GM10847 (cell line): Measurements from ENCODE around the gene MXD4.

Source experiments
- POLR2A ChIP-seq: IDR thresholded peaks from 2 replicates; pipeline ENCODE4 v1.6.1; 2011; ENCODE audit not compliant: insufficient read length; ENCODE audit errors: extremely low read depth

Gene MXD4

GRCh38 chr4:2253160-2254084, 8.5 kb downstream of the MXD4 start:
- TF ChIP-seq POLR2A: no peak

DNA sequence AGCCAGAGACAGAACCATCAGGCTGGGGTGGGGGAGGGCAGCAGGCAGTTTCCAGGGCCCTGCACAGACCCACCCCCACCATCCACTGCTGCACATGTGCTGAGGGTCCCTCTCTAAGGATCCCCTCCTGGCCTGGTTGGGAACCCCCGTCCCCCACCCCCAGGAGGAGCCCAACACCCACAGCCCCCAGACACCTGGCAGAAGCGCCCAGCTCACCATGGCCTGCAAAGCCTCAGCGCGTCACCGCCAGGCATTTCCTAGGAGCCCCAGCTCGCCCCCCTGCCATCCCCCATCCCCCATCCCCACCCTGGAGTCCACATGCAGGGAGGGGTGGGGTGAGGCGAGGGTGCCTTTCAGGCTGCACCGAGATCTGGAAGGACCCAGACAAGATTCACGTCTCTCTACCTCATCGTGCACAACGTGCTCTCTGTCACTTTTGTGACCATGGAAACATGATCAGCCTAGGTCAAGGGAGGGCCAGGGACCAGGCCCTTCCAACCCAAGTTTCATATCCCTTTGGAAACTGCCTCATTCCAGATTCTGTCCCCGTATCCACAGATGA, 9.3 kb downstream of the MXD4 start:
- no peak for TF ChIP-seq POLR2A

GRCh38 chr4:2251795-2252529, 9.9 kb downstream of the MXD4 start:
- TF ChIP-seq POLR2A: no peak

DNA sequence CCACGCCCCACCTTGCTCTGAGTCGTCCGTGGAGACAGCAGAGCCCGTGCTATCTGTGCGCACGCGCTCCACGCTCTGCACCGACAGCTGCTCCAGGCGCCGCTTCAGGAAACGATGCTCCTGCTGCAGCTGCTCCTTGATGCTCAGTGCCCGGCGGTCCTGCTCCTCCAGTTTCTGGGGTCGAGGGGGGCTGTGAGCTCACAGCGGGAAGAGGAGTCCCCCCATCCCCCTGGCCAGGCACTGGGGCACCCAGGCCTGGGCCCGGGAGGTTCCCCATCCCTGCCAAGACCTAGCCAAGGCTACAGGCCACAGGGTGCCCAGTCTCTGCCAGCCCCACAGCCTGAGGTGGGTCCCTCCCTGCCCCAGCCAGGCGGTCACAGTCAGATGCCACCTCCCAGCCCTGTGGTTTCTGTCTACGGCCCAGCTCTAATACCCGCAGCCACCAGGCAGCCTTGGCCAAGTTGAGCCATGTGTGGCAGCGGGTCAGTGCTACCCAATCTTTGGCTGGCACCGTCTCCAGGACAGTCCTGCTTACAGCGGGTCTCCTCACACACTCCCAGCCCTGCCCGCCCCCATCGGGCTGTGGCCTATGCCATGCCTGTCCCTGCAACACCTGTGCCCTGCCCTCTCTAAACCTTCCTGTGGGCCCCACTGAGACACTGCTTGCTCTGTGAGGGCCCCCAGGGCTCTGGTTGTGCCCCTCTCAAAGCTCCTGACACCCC, 10.7 kb downstream of the MXD4 start:
- TF ChIP-seq POLR2A: no peak

DNA sequence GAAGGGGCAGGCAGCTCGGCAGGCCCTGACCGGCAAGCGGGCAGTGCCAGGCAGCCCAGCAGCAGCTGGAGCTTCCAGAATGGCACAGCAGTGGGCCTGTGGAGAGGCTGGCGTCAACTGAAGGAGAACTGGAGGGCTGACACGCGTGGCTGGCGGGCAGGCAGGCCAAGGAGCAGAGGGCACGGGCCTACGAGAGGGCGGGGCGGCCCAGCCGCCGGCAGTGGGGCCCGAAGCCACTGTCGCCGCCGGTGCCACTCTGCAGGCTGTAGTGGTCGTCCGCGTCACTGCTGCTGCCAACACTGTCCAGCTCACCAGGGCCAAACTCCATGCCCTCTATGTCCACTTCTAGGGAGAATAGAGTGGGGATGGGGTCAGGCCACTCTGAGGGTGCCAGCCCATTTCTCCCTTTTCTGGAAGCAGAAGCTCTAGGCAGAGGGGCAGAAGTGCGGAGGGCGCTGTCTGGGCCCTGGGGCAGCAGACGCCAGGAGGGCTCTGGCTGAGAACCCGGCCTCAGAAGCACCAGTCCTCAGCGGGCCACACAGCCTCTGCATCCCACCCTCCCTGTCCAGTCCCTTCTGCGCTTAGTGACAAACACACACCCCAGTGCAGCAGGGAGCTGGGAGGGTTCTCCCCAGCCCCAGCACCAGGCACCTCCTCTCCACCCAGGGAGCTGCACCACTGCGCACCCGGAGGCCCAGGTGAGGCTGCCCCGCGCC, 11.4 kb downstream of the MXD4 start:
- TF ChIP-seq POLR2A: no peak

DNA sequence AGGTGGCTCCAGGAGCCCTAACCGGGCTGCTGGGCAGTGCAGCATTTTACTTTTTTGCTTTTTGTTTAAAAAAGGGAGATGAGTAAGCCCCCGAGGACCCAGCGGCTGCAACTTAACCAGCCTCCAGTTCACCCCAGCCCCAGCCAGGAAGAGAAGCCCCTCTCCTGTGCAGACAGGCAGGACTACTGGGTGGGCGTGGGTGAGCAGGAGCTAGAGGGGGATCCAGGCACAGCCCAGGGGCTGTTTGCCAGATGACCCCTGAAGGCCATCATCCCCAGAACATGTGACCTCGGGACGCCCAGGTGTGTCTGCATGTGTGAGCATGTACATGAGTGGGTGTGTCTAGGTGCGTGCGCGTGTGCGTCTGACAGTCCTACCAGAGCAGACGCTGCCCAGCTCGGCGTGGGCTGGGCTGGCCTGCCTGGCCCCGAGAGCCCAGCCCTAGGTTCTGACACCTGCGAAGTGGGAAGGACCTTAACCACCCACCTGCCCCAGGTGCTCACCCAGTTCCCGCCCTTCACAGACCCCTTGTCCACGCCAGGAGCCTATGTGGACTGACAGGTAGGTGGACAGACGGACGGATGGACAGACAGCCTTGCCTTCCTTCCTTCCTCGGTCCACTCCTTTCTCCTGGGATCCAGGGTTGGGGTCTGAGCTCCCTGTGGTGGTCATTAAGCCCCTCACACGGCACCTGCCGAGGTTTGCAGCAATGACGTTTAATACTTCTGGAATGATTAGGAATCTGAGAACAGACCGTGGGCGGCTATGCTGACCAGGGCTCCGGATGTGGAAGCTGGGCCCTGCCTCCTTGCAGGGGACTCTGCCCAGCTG, 12.2 kb downstream of the MXD4 start:
- no peak for TF ChIP-seq POLR2A

DNA sequence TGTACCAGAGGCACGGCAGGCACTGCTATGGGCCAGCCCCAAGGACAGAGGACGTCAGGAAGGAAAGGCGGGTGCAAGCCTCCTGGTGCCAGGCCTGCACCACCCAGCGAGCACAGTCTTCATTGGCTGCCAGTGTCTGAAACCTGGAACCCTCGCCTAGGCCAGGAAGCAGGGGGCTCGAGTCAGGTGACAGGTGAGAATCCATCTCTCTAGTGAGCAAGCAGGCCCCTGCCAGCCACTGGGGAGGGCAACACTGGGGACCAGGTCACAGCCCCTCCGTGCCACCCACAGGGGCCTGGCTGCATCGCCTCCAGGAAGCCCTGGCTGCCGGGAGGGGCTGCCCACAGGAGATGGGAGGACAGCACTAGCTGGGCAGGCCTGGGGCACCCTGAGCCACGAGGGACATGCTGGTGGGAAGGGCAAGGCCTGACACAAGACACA, 13.1 kb downstream of the MXD4 start:
- TF ChIP-seq POLR2A: no peak

DNA sequence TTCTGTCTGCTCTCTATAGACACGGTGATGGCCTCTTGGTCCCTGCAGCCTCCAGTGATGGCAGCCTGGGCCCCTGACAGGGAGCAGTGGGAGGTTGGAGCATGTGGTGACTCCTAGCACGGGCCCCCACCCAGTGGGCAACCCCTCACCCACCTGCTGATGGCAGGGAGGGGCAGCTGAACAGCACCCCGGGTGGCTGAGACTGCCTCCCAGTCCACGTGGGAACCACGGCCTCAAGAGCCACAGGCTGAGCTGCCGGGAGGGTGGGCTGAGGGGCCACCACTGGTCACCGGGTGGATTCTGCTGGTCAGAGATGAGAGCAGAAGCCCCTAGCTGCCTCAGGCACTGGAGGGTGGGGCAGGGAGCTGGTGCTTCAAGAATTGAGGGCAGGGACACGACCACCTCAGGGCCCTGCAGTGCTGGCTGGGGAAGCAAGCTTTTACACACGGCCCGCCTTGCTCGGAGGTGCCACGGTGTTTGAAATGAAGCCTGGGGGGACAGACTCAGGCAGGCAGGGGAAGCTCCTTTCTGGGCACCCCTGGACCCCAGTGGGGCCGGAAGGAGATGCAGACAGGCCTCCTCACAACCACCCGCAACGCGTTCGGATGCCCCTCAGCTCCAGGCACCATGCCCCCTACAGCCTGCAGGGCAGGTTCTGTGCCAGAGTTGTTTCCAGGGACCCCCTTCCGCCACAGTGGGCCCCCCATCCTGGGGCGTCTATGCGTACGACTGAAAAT, 13.7 kb downstream of the MXD4 start:
- TF ChIP-seq POLR2A: no peak

- TF ChIP-seq POLR2A: no peak
Measured at GRCh38 chr4:2247128-2248043, 14.5 kb downstream of the MXD4 start.

GRCh38 chr4:2246384-2247127, 15.4 kb downstream of the MXD4 start:
- TF ChIP-seq POLR2A: no peak

- TF ChIP-seq POLR2A: no peak
Measured at GRCh38 chr4:2245787-2246275, 16.1 kb downstream of the MXD4 start.
